CD14-positive monocyte (primary cell): ENCODE data around the gene WNT3. TPM values are rescaled to one million over a fixed set of nuclear protein-coding genes. Genes with fewer than 3 reads are reported as not detected.

ENCODE experiments used
- DNase-seq, 3 donors: peaks; one replicate each; pipeline ENCODE4 v3.0.0-alpha.2; 2011 to 2022
- H2AFZ ChIP-seq: 2 replicates; pipeline ENCODE4 v1.6.0; 2012; ENCODE audit warnings: mild to moderate bottlenecking, low read depth, low read length, inconsistent platforms; ENCODE audit not compliant: insufficient read depth, poor library complexity, severe bottlenecking
- H3K27ac ChIP-seq, 2 donors: 1 replicate in 1 of 2; 2 replicates in 1 of 2; pipeline ENCODE4 v1.5.1; 2012 to 2013; ENCODE audit warnings: low read length in 2 of 2, control low read depth in 1 of 2, inconsistent platforms in 1 of 2, low read depth in 1 of 2, mild to moderate bottlenecking in 1 of 2
- H3K27me3 ChIP-seq, 2 donors: one replicate each; pipeline versions ENCODE4 v1.6.0 to v1.6.1; 2011 to 2013; ENCODE audit warnings: low read length in 2 of 2; ENCODE audit not compliant: control insufficient read depth in 2 of 2, insufficient read depth in 2 of 2
- H3K36me3 ChIP-seq, 2 donors: replicated peaks in 1 of 2; 1 replicate in 1 of 2; 2 replicates in 1 of 2; pipeline versions ENCODE4 v1.5.1 to v1.6.1; 2012 to 2013; ENCODE audit warnings: low read length in 2 of 2, control low read depth in 1 of 2, inconsistent platforms in 1 of 2, mild to moderate bottlenecking in 1 of 2; ENCODE audit not compliant: insufficient read depth in 2 of 2, control insufficient read depth in 1 of 2
- H3K4me1 ChIP-seq, 2 donors: 1 replicate in 1 of 2; 2 replicates in 1 of 2; pipeline versions ENCODE4 v1.5.1 to v1.6.1; 2012 to 2013; ENCODE audit warnings: low read length in 2 of 2, control low read depth in 1 of 2, inconsistent platforms in 1 of 2, mild to moderate bottlenecking in 1 of 2, moderate library complexity in 1 of 2; ENCODE audit not compliant: insufficient read depth in 2 of 2, control insufficient read depth in 1 of 2
- H3K4me2 ChIP-seq: replicated peaks from 2 replicates; pipeline ENCODE3; 2012; ENCODE audit warnings: low read length, moderate library complexity, mild to moderate bottlenecking; ENCODE audit not compliant: poor library complexity, severe bottlenecking; ENCODE audit errors: extremely low read depth
- H3K4me3 ChIP-seq, 3 experiments: fragments of 200-600 bp in 1 of 3; sonication (generic) in 1 of 3; replicated peaks in 1 of 3; 1 replicate in 2 of 3; 2 replicates in 1 of 3; pipeline ENCODE4 v1.5.1; 2011 to 2013; ENCODE audit warnings: low read length in 3 of 3, mild to moderate bottlenecking in 3 of 3, control low read depth in 2 of 3, low read depth in 2 of 3, inconsistent platforms in 1 of 3, moderate library complexity in 1 of 3
- H3K79me2 ChIP-seq: 2 replicates; pipeline ENCODE4 v1.6.0; 2012; ENCODE audit warnings: mild to moderate bottlenecking, control low read depth, inconsistent platforms, low read length, moderate library complexity; ENCODE audit not compliant: insufficient read depth
- H3K9ac ChIP-seq: 2 replicates; pipeline ENCODE4 v1.6.0; 2017; ENCODE audit warnings: low read length, mild to moderate bottlenecking; ENCODE audit not compliant: insufficient read depth, poor library complexity, severe bottlenecking
- H3K9me3 ChIP-seq, 2 donors: replicated peaks in 1 of 2; 1 replicate in 1 of 2; 2 replicates in 1 of 2; pipeline versions ENCODE4 v1.5.1 to v1.6.1; 2012 to 2013; ENCODE audit warnings: low read length in 2 of 2, control low read depth in 1 of 2; ENCODE audit not compliant: control insufficient read depth in 1 of 2, insufficient read depth in 1 of 2
- H4K20me1 ChIP-seq: 2 replicates; pipeline ENCODE4 v1.6.0; 2012; ENCODE audit warnings: mild to moderate bottlenecking, low read length, control low read depth, moderate library complexity; ENCODE audit not compliant: insufficient read depth
- H3K27ac Mint-ChIP-seq, 7 donors: one replicate each; pipeline ENCODE4 v1.8.0; 2020; ENCODE audit warnings: mild to moderate bottlenecking in 7 of 7, mixed read lengths in 7 of 7, moderate library complexity in 6 of 7, inconsistent platforms in 2 of 7
- H3K27me3 Mint-ChIP-seq, 3 donors: one replicate each; pipeline ENCODE4 v1.8.0; 2021 to 2022; ENCODE audit warnings: low read depth in 3 of 3, mild to moderate bottlenecking in 3 of 3, mixed read lengths in 3 of 3, moderate library complexity in 3 of 3, inconsistent platforms in 1 of 3
- H3K36me3 Mint-ChIP-seq, 2 donors: one replicate each; pipeline ENCODE4 v1.8.0; 2020; ENCODE audit warnings: mixed read lengths in 2 of 2, inconsistent platforms in 1 of 2, mild to moderate bottlenecking in 1 of 2
- H3K4me1 Mint-ChIP-seq: one replicate; pipeline ENCODE4 v1.8.0; 2020; ENCODE audit warnings: mild to moderate bottlenecking, mixed read lengths
- H3K4me3 Mint-ChIP-seq, 2 donors: one replicate each; pipeline ENCODE4 v1.8.0; 2020; ENCODE audit warnings: mild to moderate bottlenecking in 2 of 2, mixed read lengths in 2 of 2, moderate library complexity in 1 of 2
- H3K9me3 Mint-ChIP-seq, 7 donors: one replicate each; pipeline ENCODE4 v1.8.0; 2020 to 2022; ENCODE audit warnings: mixed read lengths in 7 of 7, mild to moderate bottlenecking in 6 of 7, moderate library complexity in 6 of 7, inconsistent platforms in 2 of 7
- WGBS: methylation state at CpG from one replicate; pipeline ENCODE4 v1.1.5; 2013; ENCODE audit warnings: missing lambda C conversion rate; ENCODE audit not compliant: insufficient coverage; 5-methylcytosine and 5-hydroxymethylcytosine counted together
- intact Hi-C, 2 donors: fragments of 100-400 bp; cut with micrococcal nuclease; formaldehyde crosslinking; loops; one replicate each; pipeline versions ENCODE4 v1.15.0 to v1.15.1; 2023
- polyA plus RNA-seq, 3 donors: library from polyadenylated mRNA; depleted of rRNA in 1 of 3; unstranded in 2 of 3; stranded (reverse) in 1 of 3; fragments of 300-500 nt in 2 of 3; fragments of >200 nt in 1 of 3; fragmentation: Illumina TruSeq in 2 of 3; gene quantifications; 1 replicate in 2 of 3; 2 replicates in 1 of 3; pipeline ENCODE4 v1.2.3, GENCODE V29; 2012 to 2021
- TF ChIP-seq, protein P1 (sequence below): fragments of 200-600 bp; IDR thresholded peaks from one replicate; pipeline ENCODE4 v1.8.0; 2022; ENCODE audit warnings: antibody characterized with exemption, mild to moderate bottlenecking

The WNT3 gene
- polyA plus RNA-seq, 3 donors = 0.01 TPM; not detected in 2

DNA sequence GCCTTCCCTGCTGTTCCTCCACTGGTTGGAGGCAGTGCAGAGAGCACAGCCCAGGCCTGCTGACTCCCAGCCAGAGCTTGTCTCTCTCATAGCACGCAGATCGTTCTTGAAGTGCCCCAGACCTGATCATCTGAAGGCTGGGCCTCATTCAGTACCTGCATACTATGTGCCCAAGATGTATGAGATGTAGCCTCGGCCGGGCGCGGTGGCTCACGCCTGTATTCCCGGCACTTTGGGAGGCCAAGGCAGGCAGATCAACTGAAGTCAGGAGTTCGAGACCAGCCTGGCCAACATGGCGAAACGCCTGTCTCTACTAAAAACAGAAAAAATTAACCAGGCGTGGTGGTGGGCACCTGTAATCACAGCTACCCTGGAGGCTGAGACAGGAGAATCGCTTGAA is 31.0 kb downstream of the WNT3 start:
- TF ChIP-seq, protein P1, sequence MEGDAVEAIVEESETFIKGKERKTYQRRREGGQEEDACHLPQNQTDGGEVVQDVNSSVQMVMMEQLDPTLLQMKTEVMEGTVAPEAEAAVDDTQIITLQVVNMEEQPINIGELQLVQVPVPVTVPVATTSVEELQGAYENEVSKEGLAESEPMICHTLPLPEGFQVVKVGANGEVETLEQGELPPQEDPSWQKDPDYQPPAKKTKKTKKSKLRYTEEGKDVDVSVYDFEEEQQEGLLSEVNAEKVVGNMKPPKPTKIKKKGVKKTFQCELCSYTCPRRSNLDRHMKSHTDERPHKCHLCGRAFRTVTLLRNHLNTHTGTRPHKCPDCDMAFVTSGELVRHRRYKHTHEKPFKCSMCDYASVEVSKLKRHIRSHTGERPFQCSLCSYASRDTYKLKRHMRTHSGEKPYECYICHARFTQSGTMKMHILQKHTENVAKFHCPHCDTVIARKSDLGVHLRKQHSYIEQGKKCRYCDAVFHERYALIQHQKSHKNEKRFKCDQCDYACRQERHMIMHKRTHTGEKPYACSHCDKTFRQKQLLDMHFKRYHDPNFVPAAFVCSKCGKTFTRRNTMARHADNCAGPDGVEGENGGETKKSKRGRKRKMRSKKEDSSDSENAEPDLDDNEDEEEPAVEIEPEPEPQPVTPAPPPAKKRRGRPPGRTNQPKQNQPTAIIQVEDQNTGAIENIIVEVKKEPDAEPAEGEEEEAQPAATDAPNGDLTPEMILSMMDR = no peak
- Histone ChIP-seq H2AFZ (no peak overlapping the region), H3K79me2 (no peaks in the 10 kb centered on the region), H3K9ac (no peak overlapping the region), H3K4me2 (no peak overlapping the region), H3K27me3 (peaks cover 0 to 5% of the 10 kb centered on the region in 2 donors), H3K4me1 (no peaks in the 10 kb centered on the region), H3K9me3 (no peaks in the 10 kb centered on the region), H3K4me3 (no peak overlapping the region), H4K20me1 (no peaks in the 10 kb centered on the region), H3K36me3 (no peaks in the 10 kb centered on the region), H3K27ac (no peak overlapping the region)
- Mint-ChIP-seq H3K9me3 (peaks cover 0 to 6% (median 2%) of the 10 kb centered on the region in 7 donors), H3K27ac (no peak overlapping the region), H3K4me3 (no peak overlapping the region), H3K36me3 (no peaks in the 10 kb centered on the region), H3K4me1 (no peaks in the 10 kb centered on the region), H3K27me3 (peaks cover 6 to 23% (median 11%) of the 10 kb centered on the region in 3 donors)
- intact Hi-C loops = no loop called here
- no peak for DNase-seq
- WGBS = 97% methylated on average over 11 of the region's 13 CpGs

DNA sequence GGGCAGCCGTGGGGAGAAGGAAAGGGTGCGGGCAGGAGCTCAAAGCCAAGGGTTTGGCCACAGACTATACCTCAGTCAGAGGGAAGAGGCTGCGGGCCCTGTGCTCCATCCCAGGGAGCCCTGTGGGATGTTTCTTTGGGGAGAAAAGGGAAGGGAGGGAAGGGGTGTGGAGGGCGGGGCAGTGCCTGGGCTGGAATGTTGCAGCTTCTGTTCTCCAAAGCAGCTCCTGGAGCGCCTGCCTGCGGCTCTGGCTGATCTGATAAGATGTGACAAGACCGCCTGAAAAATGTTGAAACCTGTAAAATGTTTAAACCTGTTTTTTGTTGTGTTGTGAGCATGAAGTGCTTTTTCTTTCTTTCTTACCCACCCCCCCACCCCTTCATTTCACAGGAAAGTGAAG is 32.8 kb downstream of the WNT3 start:
- Mint-ChIP-seq H3K27me3 (peaks cover 2 to 15% (median 8%) of the 10 kb centered on the region in 3 donors), H3K27ac (no peak overlapping the region), H3K9me3 (peaks cover 0 to 6% (median 2%) of the 10 kb centered on the region in 7 donors), H3K4me1 (no peaks in the 10 kb centered on the region), H3K4me3 (no peak overlapping the region), H3K36me3 (no peaks in the 10 kb centered on the region)
- H3K4me1 ChIP-seq = no peaks in the 10 kb centered on the region
- no peaks in the 10 kb centered on the region for H3K36me3 ChIP-seq
- DNase-seq = no peak
- TF ChIP-seq, protein P1 = no peak
- 97% methylated on average over 4 of the region's 7 CpGs for WGBS
- H4K20me1 ChIP-seq = no peaks in the 10 kb centered on the region
- no peaks in the 10 kb centered on the region for H3K79me2 ChIP-seq
- no peaks in the 10 kb centered on the region for H3K9me3 ChIP-seq
- H3K4me3 ChIP-seq = no peak overlapping the region
- intact Hi-C loops = no loop called here
- no peak overlapping the region for H3K9ac ChIP-seq
- H3K27ac ChIP-seq = no peak overlapping the region
- H3K4me2 ChIP-seq = no peak overlapping the region
- no peak overlapping the region for H2AFZ ChIP-seq
- H3K27me3 ChIP-seq = peaks cover 0 to 5% of the 10 kb centered on the region in 2 donors
